Measurements from ENCODE around the gene NEDD9.

NEDD9 gene

GRCh38 chr6:11194356-11195218 lies 37.9 kb downstream of the NEDD9 start:
- Histone ChIP-seq H3K4me1 (ENCODE audit: control insufficient read depth in 2 of 2, insufficient read depth in 2 of 2, low read length in 2 of 2) (no peaks in the 10 kb centered on the region), H3K27ac (ENCODE audit: low read depth in 2 of 2, low read length in 2 of 2) (no peak overlapping the region)

GRCh38 chr6:11193434-11193833 lies 39.0 kb downstream of the NEDD9 start:
- Histone ChIP-seq H3K9me3 (ENCODE audit: control insufficient read depth in 2 of 2, low read length in 2 of 2) (no peaks in the 10 kb centered on the region), H3K4me1 (ENCODE audit: control insufficient read depth in 2 of 2, insufficient read depth in 2 of 2, low read length in 2 of 2) (peaks cover 0 to 3% of the 10 kb centered on the region in 2 donors), H3K27ac (ENCODE audit: low read depth in 2 of 2, low read length in 2 of 2) (no peak overlapping the region), H3K36me3 (ENCODE audit: control insufficient read depth in 2 of 2, insufficient read depth in 2 of 2, low read length in 2 of 2) (peaks cover 46 to 62% of the 10 kb centered on the region in 2 donors), H3K4me3 (ENCODE audit: low read length in 2 of 2) (no peak overlapping the region), H3K27me3 (ENCODE audit: control insufficient read depth in 2 of 2, insufficient read depth in 2 of 2, low read length in 2 of 2) (no peaks in the 10 kb centered on the region), H3K9ac (ENCODE audit: low read depth in 1 of 2, low read length in 2 of 2) (no peak overlapping the region)

More at GRCh38 chr6:11194356-11195218, 37.9 kb downstream of the NEDD9 start:
- no peak overlapping the region for H3K9ac ChIP-seq (ENCODE audit: low read depth in 1 of 2, low read length in 2 of 2)
- no peak overlapping the region for H3K4me3 ChIP-seq (ENCODE audit: low read length in 2 of 2)
- no peaks in the 10 kb centered on the region for H3K27me3 ChIP-seq (ENCODE audit: control insufficient read depth in 2 of 2, insufficient read depth in 2 of 2, low read length in 2 of 2)
- no peaks in the 10 kb centered on the region for H3K9me3 ChIP-seq (ENCODE audit: control insufficient read depth in 2 of 2, low read length in 2 of 2)
- peaks cover 44 to 66% of the 10 kb centered on the region in 2 donors for H3K36me3 ChIP-seq (ENCODE audit: control insufficient read depth in 2 of 2, insufficient read depth in 2 of 2, low read length in 2 of 2)

GRCh38 chr6:11192167-11192566 lies 40.3 kb downstream of the NEDD9 start:
- Histone ChIP-seq H3K4me1 (ENCODE audit: control insufficient read depth in 2 of 2, insufficient read depth in 2 of 2, low read length in 2 of 2) (peaks cover 0 to 16% of the 10 kb centered on the region in 2 donors), H3K4me3 (ENCODE audit: low read length in 2 of 2) (no peak overlapping the region), H3K27me3 (ENCODE audit: control insufficient read depth in 2 of 2, insufficient read depth in 2 of 2, low read length in 2 of 2) (no peaks in the 10 kb centered on the region), H3K27ac (ENCODE audit: low read depth in 2 of 2, low read length in 2 of 2) (no peak overlapping the region), H3K9ac (ENCODE audit: low read depth in 1 of 2, low read length in 2 of 2) (no peak overlapping the region), H3K36me3 (ENCODE audit: control insufficient read depth in 2 of 2, insufficient read depth in 2 of 2, low read length in 2 of 2) (peaks cover 54 to 57% of the 10 kb centered on the region in 2 donors), H3K9me3 (ENCODE audit: control insufficient read depth in 2 of 2, low read length in 2 of 2) (no peaks in the 10 kb centered on the region)

GRCh38 chr6:11190625-11191245 lies 41.7 kb downstream of the NEDD9 start:
- no peak overlapping the region for H3K4me3 ChIP-seq (ENCODE audit: low read length in 2 of 2)
- no peak overlapping the region for H3K9ac ChIP-seq (ENCODE audit: low read depth in 1 of 2, low read length in 2 of 2)
- H3K27me3 ChIP-seq (ENCODE audit: control insufficient read depth in 2 of 2, insufficient read depth in 2 of 2, low read length in 2 of 2): no peaks in the 10 kb centered on the region
- peaks cover 0 to 17% of the 10 kb centered on the region in 2 donors for H3K4me1 ChIP-seq (ENCODE audit: control insufficient read depth in 2 of 2, insufficient read depth in 2 of 2, low read length in 2 of 2)
- no peak overlapping the region for H3K27ac ChIP-seq (ENCODE audit: low read depth in 2 of 2, low read length in 2 of 2)
- H3K9me3 ChIP-seq (ENCODE audit: control insufficient read depth in 2 of 2, low read length in 2 of 2): no peaks in the 10 kb centered on the region
- peaks cover 58 to 60% of the 10 kb centered on the region in 2 donors for H3K36me3 ChIP-seq (ENCODE audit: control insufficient read depth in 2 of 2, insufficient read depth in 2 of 2, low read length in 2 of 2)

GRCh38 chr6:11189865-11190624 lies 42.4 kb downstream of the NEDD9 start:
- Histone ChIP-seq H3K36me3 (ENCODE audit: control insufficient read depth in 2 of 2, insufficient read depth in 2 of 2, low read length in 2 of 2) (peaks cover 65 to 67% of the 10 kb centered on the region in 2 donors), H3K27ac (ENCODE audit: low read depth in 2 of 2, low read length in 2 of 2) (no peak overlapping the region), H3K27me3 (ENCODE audit: control insufficient read depth in 2 of 2, insufficient read depth in 2 of 2, low read length in 2 of 2) (no peaks in the 10 kb centered on the region), H3K9me3 (ENCODE audit: control insufficient read depth in 2 of 2, low read length in 2 of 2) (no peaks in the 10 kb centered on the region), H3K9ac (ENCODE audit: low read depth in 1 of 2, low read length in 2 of 2) (no peak overlapping the region), H3K4me1 (ENCODE audit: control insufficient read depth in 2 of 2, insufficient read depth in 2 of 2, low read length in 2 of 2) (peaks cover 0 to 17% of the 10 kb centered on the region in 2 donors), H3K4me3 (ENCODE audit: low read length in 2 of 2) (no peak overlapping the region)

- Histone ChIP-seq H3K36me3 (ENCODE audit: control insufficient read depth in 2 of 2, insufficient read depth in 2 of 2, low read length in 2 of 2) (peaks cover 71 to 79% of the 10 kb centered on the region in 2 donors), H3K9ac (ENCODE audit: low read depth in 1 of 2, low read length in 2 of 2) (peak overlapping the region in 1 of 2 donors; percentile 37), H3K27me3 (ENCODE audit: control insufficient read depth in 2 of 2, insufficient read depth in 2 of 2, low read length in 2 of 2) (no peaks in the 10 kb centered on the region), H3K4me1 (ENCODE audit: control insufficient read depth in 2 of 2, insufficient read depth in 2 of 2, low read length in 2 of 2) (peaks cover 0 to 17% of the 10 kb centered on the region in 2 donors), H3K27ac (ENCODE audit: low read depth in 2 of 2, low read length in 2 of 2) (peak overlapping the region; percentile 46 to 90), H3K9me3 (ENCODE audit: control insufficient read depth in 2 of 2, low read length in 2 of 2) (no peaks in the 10 kb centered on the region), H3K4me3 (ENCODE audit: low read length in 2 of 2) (peak overlapping the region in 1 of 2 donors; percentile 38)
Measured at GRCh38 chr6:11188161-11188915, 44.1 kb downstream of the NEDD9 start.

GRCh38 chr6:11187301-11187700 lies 45.2 kb downstream of the NEDD9 start:
- H3K27me3 ChIP-seq (ENCODE audit: control insufficient read depth in 2 of 2, insufficient read depth in 2 of 2, low read length in 2 of 2): no peaks in the 10 kb centered on the region
- H3K9ac ChIP-seq (ENCODE audit: low read depth in 1 of 2, low read length in 2 of 2): peak overlapping the region in 1 of 2 donors; percentile 37
- no peaks in the 10 kb centered on the region for H3K9me3 ChIP-seq (ENCODE audit: control insufficient read depth in 2 of 2, low read length in 2 of 2)
- H3K4me3 ChIP-seq (ENCODE audit: low read length in 2 of 2): peak overlapping the region in 1 of 2 donors; percentile 38
- peak overlapping the region; percentile 46 to 90 for H3K27ac ChIP-seq (ENCODE audit: low read depth in 2 of 2, low read length in 2 of 2)
- peaks cover 69 to 76% of the 10 kb centered on the region in 2 donors for H3K36me3 ChIP-seq (ENCODE audit: control insufficient read depth in 2 of 2, insufficient read depth in 2 of 2, low read length in 2 of 2)
- H3K4me1 ChIP-seq (ENCODE audit: control insufficient read depth in 2 of 2, insufficient read depth in 2 of 2, low read length in 2 of 2): peaks cover 0 to 17% of the 10 kb centered on the region in 2 donors

- H3K4me1 ChIP-seq (ENCODE audit: control insufficient read depth in 2 of 2, insufficient read depth in 2 of 2, low read length in 2 of 2): peaks cover 0 to 17% of the 10 kb centered on the region in 2 donors
- no peaks in the 10 kb centered on the region for H3K9me3 ChIP-seq (ENCODE audit: control insufficient read depth in 2 of 2, low read length in 2 of 2)
- no peak overlapping the region for H3K27ac ChIP-seq (ENCODE audit: low read depth in 2 of 2, low read length in 2 of 2)
- no peak overlapping the region for H3K9ac ChIP-seq (ENCODE audit: low read depth in 1 of 2, low read length in 2 of 2)
- no peak overlapping the region for H3K4me3 ChIP-seq (ENCODE audit: low read length in 2 of 2)
- no peaks in the 10 kb centered on the region for H3K27me3 ChIP-seq (ENCODE audit: control insufficient read depth in 2 of 2, insufficient read depth in 2 of 2, low read length in 2 of 2)
- H3K36me3 ChIP-seq (ENCODE audit: control insufficient read depth in 2 of 2, insufficient read depth in 2 of 2, low read length in 2 of 2): peaks cover 49 to 58% of the 10 kb centered on the region in 2 donors
Measured at GRCh38 chr6:11185204-11185842, 47.1 kb downstream of the NEDD9 start.

GRCh38 chr6:11183761-11184362 lies 48.6 kb downstream of the NEDD9 start:
- Histone ChIP-seq H3K36me3 (ENCODE audit: control insufficient read depth in 2 of 2, insufficient read depth in 2 of 2, low read length in 2 of 2) (peaks cover 36 to 45% of the 10 kb centered on the region in 2 donors), H3K4me3 (ENCODE audit: low read length in 2 of 2) (no peak overlapping the region), H3K9ac (ENCODE audit: low read depth in 1 of 2, low read length in 2 of 2) (no peak overlapping the region), H3K9me3 (ENCODE audit: control insufficient read depth in 2 of 2, low read length in 2 of 2) (no peaks in the 10 kb centered on the region), H3K4me1 (ENCODE audit: control insufficient read depth in 2 of 2, insufficient read depth in 2 of 2, low read length in 2 of 2) (peaks cover 0 to 17% of the 10 kb centered on the region in 2 donors), H3K27ac (ENCODE audit: low read depth in 2 of 2, low read length in 2 of 2) (no peak overlapping the region), H3K27me3 (ENCODE audit: control insufficient read depth in 2 of 2, insufficient read depth in 2 of 2, low read length in 2 of 2) (no peaks in the 10 kb centered on the region)
